Pancreas (tissue), 10 donors: ENCODE data around the gene PRAC2. TPM values are rescaled to one million over a fixed set of nuclear protein-coding genes. Genes with fewer than 3 reads are reported as not detected.
A peak's percentile ranks its signal among the peaks of the same experiment; 100 is the strongest.

Experiments used
- ATAC-seq, 4 donors: fragments of 200-7000 bp; cut with Tn5 transposase; one replicate each; pipeline versions ENCODE4 v1.8.0 to v1.9.1; 2020; ENCODE audit warnings: mild to moderate bottlenecking in 4 of 4, moderate library complexity in 4 of 4
- DNase-seq, 6 donors: peaks; one replicate each; pipeline ENCODE4 v3.0.0-alpha.2; 2020
- FAIRE-seq: peaks from 2 replicates; lab custom pipeline; 2012; peaks lifted over from hg19 to GRCh38; lab: Jason Lieb, UNC
- H3K27ac ChIP-seq, 4 donors: fragments of 200-600 bp; sonication (generic); 1 replicate in 3 of 4; 2 replicates in 1 of 4; pipeline versions ENCODE4 v1.5.0 to v1.8.0; 2020
- H3K27me3 ChIP-seq, 4 donors: fragments of 200-600 bp; one replicate each; pipeline ENCODE4 v1.8.0; 2021
- H3K36me3 ChIP-seq, 3 donors: fragments of 200-600 bp; sonication (generic) in 1 of 3; one replicate each; pipeline versions ENCODE4 v1.5.0 to v1.8.0; 2020 to 2021
- H3K4me1 ChIP-seq, 3 donors: fragments of 200-600 bp; one replicate each; pipeline ENCODE4 v1.8.0; 2021
- H3K4me3 ChIP-seq, 4 donors: fragments of 200-600 bp; sonication (generic) in 2 of 4; one replicate each; pipeline versions ENCODE4 v1.5.0 to v1.8.0; 2020 to 2021
- H3K9me3 ChIP-seq, 4 donors: fragments of 200-600 bp; one replicate each; pipeline ENCODE4 v1.8.0; 2021
- WGBS, 2 donors: extraction: QIAGEN DNeasy Blood & Tissue Kit; methylation state at CpG; one replicate each; pipeline ENCODE4 v1.1.7; 2013; 5-methylcytosine and 5-hydroxymethylcytosine counted together
- intact Hi-C, 3 donors: fragments of 100-400 bp; cut with DNase I; formaldehyde crosslinking; loops; one replicate each; pipeline versions ENCODE4 v1.11.1 to v1.14.2; 2022
- polyA plus RNA-seq, 2 donors: library from polyadenylated mRNA; stranded (reverse); fragments of 200-250 nt; gene quantifications; one replicate each; pipeline ENCODE4 v1.2.3, GENCODE V29; 2013
- total RNA-seq, 6 donors: library from RNA; stranded (reverse); fragmentation: NEBNext Ultra II Directional in 4 of 6; extraction: Animal tissue kit (Norgen Biotek cat#: 25700) in 4 of 6; gene quantifications; one replicate each; pipeline versions ENCODE4 v1.2.1 to v1.2.4, GENCODE V29; 2021 to 2023
- TF ChIP-seq, protein P1 (sequence below), 4 donors: fragments of 200-600 bp; sonication (generic) in 3 of 4; IDR thresholded peaks; one replicate each; pipeline versions ENCODE4 v1.5.0 to v1.8.0; 2021; ENCODE audit warnings: antibody characterized with exemption in 4 of 4
- donor health status: healthy with polysubstance abuse.
- donor health status: DM: no; HTN: no; CAD: no; lungs with moderate emphysema.
- donor health status: DM: no; HTN: no; CAD: no.
- donor health status: control.
- donor health status: control.
- donor health status: Bipolar disorder and iron deficiency.
- donor health status: DM: yes; HTN: yes; CAD: no.
- donor health status: DM: no; HTN: no; CAD: no.
- donor health status: DM: no; HTN: no; CAD: no.
- donor health status: DM: yes; HTN: yes; CAD: no.

The PRAC2 gene
- total and polyA plus RNA-seq, 8 donors: not detected

DNA sequence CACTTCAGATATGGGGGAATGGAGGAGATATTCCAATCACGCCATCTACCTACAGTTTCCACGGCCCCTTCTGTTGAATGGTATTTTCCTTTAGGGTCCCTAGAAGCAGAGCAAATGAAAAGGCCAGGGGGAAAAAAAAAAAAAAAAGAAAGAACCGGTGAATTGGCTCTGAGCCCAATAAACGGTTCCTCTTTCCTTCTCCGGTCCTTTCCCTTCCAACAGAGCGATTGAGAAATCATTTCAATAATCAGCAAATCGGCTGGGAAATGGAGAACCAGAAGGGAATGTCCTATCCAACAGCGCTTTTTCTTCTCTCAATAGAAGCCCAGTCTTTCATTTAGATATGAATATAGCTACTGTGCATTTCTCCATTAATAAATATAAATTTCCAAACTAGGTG, 32.4 kb downstream of the PRAC2 start:
- H3K36me3 ChIP-seq: no peaks in the 10 kb centered on the region
- ATAC-seq: no peak
- WGBS, 2 donors: 17 to 20% methylated on average over 8 of the region's 8 CpGs
- intact Hi-C loops: no loop called here
- no peak for DNase-seq
- no peak for FAIRE-seq
- H3K4me1 ChIP-seq: no peaks in the 10 kb centered on the region
- TF ChIP-seq, protein P1, sequence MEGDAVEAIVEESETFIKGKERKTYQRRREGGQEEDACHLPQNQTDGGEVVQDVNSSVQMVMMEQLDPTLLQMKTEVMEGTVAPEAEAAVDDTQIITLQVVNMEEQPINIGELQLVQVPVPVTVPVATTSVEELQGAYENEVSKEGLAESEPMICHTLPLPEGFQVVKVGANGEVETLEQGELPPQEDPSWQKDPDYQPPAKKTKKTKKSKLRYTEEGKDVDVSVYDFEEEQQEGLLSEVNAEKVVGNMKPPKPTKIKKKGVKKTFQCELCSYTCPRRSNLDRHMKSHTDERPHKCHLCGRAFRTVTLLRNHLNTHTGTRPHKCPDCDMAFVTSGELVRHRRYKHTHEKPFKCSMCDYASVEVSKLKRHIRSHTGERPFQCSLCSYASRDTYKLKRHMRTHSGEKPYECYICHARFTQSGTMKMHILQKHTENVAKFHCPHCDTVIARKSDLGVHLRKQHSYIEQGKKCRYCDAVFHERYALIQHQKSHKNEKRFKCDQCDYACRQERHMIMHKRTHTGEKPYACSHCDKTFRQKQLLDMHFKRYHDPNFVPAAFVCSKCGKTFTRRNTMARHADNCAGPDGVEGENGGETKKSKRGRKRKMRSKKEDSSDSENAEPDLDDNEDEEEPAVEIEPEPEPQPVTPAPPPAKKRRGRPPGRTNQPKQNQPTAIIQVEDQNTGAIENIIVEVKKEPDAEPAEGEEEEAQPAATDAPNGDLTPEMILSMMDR (IDR thresholded peaks at IDR 0.05): no peak
- no peak overlapping the region for H3K27ac ChIP-seq
- peaks cover 9 to 52% (median 20%) of the 10 kb centered on the region in 4 donors for H3K27me3 ChIP-seq
- no peaks in the 10 kb centered on the region for H3K9me3 ChIP-seq
- no peak overlapping the region for H3K4me3 ChIP-seq

DNA sequence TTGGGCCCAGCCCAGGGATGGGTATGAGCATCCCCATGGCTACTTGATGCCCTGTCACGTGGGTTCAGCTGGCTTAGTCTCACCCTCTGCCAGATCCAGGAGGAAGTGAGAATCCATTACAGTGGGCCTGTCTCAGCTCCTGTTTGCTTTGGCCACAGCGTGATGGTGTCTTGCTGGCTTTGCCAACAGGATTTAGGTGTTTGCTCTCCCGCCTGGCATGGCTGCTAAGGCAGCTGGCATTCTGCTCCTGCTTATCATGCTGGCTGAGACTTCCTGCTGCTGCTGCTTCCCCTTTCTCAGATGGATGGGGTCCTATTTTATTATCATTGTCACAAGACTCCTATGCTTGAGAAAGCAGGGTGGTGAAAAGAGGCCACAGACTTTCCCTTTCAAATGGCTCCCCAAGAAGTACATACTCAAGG, 33.9 kb downstream of the PRAC2 start:
- Histone ChIP-seq H3K27me3 (peaks cover 9 to 40% (median 16%) of the 10 kb centered on the region in 4 donors), H3K4me1 (no peaks in the 10 kb centered on the region), H3K4me3 (no peak overlapping the region), H3K27ac (no peak overlapping the region), H3K9me3 (no peaks in the 10 kb centered on the region), H3K36me3 (no peaks in the 10 kb centered on the region)
- FAIRE-seq (no peak), DNase-seq (no peak), ATAC-seq (peak in 3 of 4 donors; percentile 33 to 59 (median 53))
- intact Hi-C loops: no loop called here
- 26 to 28% methylated on average over 3 of the region's 3 CpGs for WGBS, 2 donors
- TF ChIP-seq, protein P1 (IDR thresholded peaks at IDR 0.05): no peak

DNA sequence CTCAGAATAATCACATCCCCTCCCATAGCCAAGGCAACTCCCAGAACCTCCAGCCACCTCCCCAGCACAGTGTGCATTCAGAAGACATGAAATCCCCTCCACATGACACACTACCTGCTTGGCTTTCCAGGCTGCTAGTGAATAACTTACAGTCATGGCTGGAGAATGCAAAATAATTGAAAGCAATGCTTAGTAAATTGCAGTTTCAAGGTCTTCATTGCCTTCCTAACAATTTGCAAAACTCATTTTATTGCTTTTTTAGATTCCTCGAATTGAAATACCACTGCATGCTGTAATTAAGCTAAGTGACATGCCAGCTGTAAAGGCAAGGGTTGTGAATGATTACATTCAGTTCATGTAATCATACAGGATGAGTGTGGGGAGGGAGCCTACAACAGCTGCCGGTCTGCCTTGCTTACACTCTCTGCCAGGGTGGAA, 34.6 kb downstream of the PRAC2 start:
- Histone ChIP-seq H3K4me1 (no peaks in the 10 kb centered on the region), H3K36me3 (no peaks in the 10 kb centered on the region), H3K27ac (no peak overlapping the region), H3K4me3 (no peak overlapping the region), H3K27me3 (peaks cover 8 to 34% (median 14%) of the 10 kb centered on the region in 4 donors), H3K9me3 (no peaks in the 10 kb centered on the region)
- intact Hi-C loops: no loop called here
- TF ChIP-seq, protein P1 (IDR thresholded peaks at IDR 0.05): no peak
- ATAC-seq: no peak
- no peak for FAIRE-seq
- 39 to 49% methylated on average over 2 of the region's 2 CpGs for WGBS, 2 donors
- no peak for DNase-seq

DNA sequence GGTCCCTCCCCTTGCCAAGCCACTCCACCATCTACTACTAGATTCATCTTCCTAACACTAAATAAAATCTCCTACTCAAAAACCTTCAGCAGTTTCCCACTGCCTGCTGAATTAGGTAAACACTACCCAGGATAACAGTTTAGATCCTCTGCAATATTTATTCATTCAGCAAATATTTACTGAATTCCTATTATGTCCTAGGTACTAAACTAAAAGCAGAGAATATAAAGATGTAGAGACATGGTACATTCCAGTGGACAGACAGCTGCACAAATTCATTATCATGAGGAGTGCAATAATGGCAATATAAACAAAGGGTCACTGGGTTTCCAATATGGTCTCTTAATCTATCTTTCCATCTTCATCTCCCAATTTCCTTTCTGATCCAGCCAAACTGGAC, 36.3 kb downstream of the PRAC2 start:
- TF ChIP-seq, protein P1 (IDR thresholded peaks at IDR 0.05): no peak
- FAIRE-seq (no peak), ATAC-seq (no peak), DNase-seq (no peak)
- no peaks in the 10 kb centered on the region for H3K4me1 ChIP-seq
- H3K27ac ChIP-seq: no peak overlapping the region
- intact Hi-C loops: no loop called here
- peaks cover 8 to 20% (median 11%) of the 10 kb centered on the region in 4 donors for H3K27me3 ChIP-seq
- no peak overlapping the region for H3K4me3 ChIP-seq
- no peaks in the 10 kb centered on the region for H3K36me3 ChIP-seq
- no peaks in the 10 kb centered on the region for H3K9me3 ChIP-seq

DNA sequence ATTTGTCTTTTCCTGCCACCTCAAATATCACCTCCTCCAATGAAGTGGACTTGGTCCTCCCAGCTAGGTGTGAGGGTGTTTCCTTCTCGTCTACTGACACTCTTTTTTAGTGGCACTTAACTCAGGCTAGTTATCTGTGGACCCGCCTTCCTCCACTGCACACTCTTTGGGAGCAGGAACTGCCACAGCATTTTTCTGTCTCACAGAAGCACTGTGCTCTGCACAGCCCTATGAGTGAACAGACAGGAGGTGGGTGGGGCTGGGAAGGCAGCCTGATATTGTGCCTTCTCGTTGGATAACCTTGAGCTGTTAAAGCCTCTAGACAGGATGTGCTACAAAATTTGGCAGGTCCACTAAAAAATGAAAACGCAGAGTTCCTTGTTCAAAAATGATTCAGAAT, 37.4 kb downstream of the PRAC2 start:
- TF ChIP-seq, protein P1 (IDR thresholded peaks at IDR 0.05): no peak
- no peaks in the 10 kb centered on the region for H3K4me1 ChIP-seq
- FAIRE-seq (no peak), ATAC-seq (peak in 2 of 4 donors; percentile 13 to 25), DNase-seq (no peak)
- intact Hi-C loops: no loop called here
- peaks cover 2 to 8% (median 3%) of the 10 kb centered on the region in 4 donors for H3K27me3 ChIP-seq
- H3K36me3 ChIP-seq: no peaks in the 10 kb centered on the region
- no peak overlapping the region for H3K4me3 ChIP-seq
- no peaks in the 10 kb centered on the region for H3K9me3 ChIP-seq
- no peak overlapping the region for H3K27ac ChIP-seq
- WGBS, 2 donors: 34 to 38% methylated on average over 4 of the region's 4 CpGs
